T1000 (cell line): ENCODE measurements around the gene CHST15.

Experiments used
- DNase-seq: peaks from one replicate; lab custom pipeline; 2025; ENCODE audit warnings: mixed read lengths; lab: John Stamatoyannopoulos, UW

The CHST15 gene

DNA sequence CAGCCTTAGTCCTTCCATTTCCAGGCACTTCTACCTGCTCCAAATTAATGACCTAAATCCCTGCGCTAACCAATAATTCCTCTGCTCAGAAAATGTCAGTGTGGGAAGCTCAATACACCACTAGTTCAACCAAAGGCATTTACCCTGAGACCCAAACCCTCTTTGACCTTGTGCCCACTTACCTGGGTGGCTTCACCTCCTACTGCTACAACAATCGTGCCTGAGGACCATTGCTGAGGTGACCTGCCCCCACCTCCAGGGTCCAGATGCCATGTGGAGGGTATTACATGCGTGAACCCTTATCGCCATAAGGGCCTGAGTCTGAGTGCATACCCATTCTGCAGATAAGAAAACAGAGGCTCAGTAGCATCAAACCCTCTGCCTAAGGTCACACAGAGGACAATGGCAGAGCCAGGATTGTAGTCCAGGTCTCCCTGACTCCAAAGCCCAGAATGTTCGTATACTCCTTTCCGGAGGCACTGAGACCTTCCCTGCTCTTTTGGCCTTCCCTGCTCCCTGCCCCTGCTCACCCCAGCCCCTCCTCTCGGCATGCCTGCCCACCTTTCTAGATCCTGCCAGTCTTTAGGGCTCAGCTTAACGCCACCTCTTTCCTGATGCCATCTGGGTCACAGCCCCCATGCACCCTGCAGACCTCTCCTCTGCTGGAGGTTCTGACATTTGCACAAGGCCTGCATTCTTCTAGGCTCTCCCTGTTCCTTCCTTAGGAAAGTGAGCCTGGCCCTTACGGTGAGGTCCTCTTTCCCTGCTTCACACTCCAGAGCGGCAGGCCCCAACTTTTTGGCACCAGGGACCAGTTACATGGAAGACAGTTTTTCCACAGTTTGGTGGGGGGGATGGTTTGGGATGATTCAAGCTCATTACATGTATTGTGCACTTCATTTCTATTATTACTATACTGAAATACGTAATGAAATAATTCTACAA, 94.9 kb downstream of the CHST15 start:
- no peak for DNase-seq

DNA sequence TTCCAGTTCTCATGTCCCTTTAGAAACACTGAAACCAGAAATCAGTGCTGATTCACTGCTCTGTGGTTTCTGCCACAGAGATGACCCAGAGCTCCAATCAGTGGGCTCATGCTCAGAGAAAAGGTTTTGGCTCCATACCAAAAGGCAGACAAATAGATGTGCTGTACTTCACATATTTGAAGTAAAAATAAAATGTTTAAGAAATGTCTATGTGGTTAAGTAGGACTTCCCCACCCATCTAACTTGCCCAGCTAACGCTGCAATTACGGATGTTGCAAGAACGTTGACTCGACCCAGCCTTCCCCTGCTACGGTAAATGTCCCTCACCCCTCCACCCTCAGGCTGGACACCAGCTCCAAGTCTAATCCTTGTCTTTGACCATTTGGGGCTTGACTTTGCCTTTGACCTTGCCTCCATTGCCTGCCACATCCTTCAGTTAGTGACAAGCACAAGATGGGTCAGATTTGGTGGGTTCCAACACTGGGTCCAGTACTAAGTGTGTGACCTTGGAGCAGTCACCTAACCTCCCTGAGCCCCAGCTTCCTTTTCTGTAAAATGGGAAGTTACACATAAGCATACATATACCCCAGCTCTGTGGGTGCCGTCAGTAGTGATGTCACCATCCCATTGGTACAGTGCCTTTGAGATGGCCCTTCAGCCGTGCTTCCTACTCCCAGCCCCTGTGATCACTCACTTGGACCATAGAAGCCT, 95.8 kb downstream of the CHST15 start:
- DNase-seq: peak; percentile 4

DNA sequence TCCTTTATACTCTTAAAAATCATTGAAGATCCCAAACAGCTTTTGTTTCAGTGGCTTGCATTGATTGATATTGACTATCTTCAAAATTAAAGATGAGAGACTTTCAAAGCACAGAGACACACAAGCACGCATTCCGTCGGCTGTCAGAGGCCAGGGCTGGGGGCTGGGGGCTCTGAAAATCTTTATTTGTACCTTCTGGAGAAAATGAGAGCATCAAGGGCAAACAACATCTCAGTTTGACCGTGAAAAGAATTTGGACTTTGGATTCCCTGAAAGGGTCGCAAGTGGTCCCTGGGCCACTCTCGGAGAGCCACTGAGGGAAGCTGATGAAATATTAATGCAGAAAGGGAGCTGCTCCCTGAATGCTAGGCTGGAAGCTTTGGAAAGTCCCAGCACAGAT, 96.4 kb downstream of the CHST15 start:
- DNase-seq: no peak

DNA sequence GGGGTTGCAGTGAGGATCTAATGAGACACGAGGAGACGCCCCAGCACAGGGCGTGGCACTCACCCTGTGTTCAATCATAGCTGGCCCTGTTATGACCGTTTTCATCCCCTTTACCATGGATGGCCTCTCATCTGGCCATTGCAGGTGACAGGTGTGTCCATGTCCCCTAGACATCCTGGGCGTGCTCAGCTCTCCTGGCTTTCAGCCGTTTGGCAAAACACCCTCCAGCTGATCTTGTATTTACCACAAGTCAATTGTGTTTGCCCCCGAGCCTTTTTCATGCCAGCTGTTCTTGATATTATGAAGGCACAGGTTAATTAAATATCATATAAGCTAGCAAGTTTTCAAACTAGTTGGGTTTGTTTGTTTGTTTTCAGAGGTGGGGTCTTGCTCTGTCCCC, 97.1 kb downstream of the CHST15 start:
- no peak for DNase-seq

DNA sequence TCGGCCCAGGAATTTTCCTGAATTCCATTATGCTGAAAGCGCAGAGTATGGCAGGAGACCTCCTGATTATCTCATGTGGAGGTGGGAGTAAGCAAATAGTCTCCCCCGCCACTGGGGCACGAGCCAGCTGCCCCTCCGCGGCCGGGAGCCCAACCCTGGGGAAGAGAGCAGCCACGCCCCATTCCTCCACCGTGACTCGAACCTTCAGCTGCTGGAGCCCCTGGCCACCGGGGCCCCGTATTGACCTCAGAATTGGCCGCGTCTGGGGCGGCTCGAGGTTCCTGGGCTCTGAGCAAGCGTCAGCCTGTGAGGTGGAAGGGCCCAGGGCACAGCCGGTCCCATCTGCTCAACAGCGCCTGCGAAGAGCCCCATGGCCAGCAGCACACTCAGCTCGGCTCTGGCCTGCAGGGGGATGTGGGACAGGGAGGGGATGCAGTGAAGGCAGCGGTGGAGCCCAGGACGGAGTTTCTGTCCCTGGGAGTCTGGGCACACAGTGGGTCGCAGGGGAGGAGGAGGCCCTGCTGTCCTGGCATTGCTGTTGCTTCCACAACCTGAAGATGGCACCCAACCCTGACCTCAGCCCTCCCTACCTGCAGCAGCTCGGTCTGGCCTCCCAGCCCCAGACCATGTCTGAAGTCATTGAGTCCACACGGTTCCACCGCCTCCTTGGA, 97.8 kb downstream of the CHST15 start:
- DNase-seq: no peak

DNA sequence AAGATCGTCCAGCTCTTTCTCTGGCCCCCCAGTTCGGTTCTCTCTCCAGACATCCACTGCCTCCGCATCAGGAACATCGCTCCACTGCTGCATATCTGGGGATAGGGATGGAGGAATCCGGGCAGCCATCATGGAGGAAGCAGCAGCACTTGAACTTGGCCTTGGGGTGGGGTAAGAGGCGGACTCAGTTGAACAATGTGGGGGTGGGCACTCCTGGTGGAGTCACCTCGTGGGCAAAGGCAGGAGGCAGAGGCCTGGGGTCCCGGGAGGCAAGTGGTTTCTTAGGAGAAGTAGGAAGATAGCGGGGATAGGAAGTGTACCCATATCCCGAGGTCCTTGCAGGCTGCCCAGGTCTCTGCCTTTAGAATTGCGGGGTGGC, 98.3 kb downstream of the CHST15 start:
- DNase-seq: no peak

DNA sequence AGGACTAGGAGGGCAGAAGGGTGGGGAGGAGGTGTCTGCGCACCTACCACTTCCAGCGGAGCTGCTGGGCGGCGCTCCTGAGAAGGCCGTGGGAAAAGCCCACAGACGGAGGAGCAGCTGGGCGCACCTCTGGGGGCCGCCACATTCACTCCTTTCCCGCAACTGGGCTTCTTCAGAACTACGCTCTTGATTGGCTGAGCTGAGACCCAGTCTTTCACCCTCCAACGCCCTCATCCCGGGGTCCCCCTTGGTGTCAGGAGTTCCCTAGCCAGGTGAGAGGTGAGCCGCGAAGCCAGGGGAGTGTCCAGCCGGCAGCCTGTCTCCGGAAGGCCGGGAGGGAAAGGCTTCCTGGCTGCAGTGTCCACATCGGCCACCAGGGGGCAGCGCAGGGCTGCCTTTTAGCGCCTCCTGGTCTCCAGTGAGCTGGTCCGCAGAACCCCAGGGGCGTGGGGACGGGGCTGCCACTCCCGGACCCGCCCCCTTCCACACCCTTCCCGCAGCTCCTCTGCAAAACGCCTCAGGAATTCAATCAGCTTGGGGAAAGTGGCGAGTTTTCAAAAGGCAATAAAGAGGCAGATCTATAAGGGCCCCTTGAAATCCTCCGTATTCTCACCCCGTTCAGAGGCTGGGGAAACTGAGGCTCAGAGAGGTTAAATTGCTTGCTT, 98.8 kb downstream of the CHST15 start:
- DNase-seq: peak; percentile 38

DNA sequence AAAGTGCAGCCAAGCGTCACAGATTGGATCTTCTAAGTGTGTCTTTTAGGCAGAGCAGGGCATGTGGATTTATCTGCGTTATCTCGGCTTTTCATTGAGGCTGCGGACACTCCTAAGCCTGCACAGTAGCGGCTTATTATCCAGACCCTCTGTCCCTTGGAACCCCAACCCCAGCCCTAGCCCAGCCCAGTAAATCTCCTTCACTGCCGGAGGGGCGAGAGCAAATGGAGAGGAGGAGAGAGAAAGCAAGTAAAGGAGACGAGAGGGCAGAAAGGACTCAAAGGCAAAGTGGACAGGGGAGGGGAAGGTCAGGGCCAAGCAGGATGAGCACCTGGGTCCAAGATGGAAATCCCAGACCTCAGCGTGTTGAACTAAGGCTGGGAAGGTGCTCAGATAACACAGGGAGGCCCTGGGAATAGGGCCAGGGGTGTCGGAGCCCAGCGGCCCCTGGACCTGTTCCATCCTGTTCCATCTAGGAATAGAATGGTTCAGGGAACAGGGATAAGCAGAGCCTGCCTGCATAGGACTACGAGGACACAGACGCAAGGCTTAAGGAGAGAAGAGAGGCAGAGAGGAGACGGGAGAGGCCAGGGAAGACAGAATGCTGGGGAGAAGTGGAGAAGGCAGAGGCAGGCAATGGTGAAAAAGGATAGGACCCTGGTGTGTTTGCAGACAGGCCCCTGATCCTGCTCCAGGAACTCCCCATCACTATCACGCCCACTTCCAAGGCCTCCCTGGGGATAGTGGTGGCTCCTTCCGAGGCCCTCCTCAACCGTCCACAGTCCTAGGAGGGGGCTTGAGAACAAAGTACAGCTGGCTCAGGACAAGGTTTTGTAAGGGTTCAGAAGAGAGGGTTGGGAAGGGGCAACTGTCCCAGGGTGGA, 99.6 kb downstream of the CHST15 start:
- DNase-seq: no peak

DNA sequence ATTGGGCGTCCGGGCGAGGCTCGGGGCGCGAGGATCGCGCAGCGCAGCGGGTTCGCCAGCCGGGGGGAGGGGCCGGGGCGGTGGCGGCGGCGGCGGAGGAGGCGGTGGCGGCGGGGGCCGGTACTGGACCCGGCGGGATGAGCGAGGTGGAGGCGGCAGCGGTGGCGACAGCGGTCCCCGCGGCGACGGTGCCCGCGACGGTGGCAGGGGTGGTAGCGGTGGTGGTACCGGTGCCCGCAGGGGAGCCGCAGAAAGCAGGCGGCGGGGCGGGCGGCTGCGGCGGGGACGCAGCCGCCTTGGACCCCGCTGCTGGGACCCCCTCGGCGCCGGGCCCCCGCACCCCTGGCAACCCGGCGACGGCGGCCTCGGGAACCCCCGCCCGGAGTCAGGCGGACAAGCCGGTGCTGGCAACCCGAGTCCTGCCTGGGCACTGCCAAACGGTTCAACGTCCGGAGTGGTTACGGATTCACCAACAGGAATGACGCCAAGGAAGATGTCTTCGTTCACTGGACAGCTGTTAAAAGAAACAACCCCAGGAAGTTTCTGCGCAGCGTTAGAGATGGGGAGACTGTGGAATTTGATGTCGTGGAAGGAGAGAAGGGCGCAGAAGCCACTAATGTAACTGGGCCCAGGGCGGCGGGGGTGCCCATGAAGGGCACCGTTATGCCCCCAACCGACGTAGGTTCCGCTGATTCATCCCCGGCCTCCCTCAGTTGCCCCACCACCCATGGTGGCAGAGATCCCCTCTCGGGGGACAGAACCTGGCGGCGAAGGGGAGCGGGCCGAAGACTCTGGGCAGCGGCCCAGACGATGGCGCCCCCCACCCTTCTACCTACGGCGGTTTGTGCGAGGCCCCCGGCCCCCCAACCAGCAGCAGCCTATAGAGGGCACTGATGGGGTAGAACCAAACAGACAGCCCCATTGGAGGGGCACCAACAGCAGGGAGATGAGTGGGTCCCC, 101.5 kb downstream of the CHST15 start:
- DNase-seq: no peak

DNA sequence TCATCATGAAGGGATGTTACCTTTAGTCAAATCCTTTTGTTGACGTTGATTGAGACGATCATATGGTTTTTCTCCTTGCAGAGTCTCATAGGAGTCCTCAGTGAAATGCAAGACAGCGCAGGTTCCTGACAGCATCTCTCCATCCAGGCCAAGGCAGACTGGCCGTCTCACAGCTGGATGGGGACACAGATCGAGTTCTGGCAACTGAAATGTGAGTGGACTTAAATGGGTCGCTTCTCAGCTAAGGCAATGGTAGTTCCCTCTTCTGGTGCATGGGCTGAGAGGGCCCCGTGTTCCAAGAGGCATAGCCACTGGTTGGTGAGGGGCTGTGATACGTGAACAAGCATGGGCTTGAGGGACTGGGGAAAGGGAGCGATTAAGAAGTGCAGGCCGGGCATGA, 102.5 kb downstream of the CHST15 start:
- DNase-seq: no peak

DNA sequence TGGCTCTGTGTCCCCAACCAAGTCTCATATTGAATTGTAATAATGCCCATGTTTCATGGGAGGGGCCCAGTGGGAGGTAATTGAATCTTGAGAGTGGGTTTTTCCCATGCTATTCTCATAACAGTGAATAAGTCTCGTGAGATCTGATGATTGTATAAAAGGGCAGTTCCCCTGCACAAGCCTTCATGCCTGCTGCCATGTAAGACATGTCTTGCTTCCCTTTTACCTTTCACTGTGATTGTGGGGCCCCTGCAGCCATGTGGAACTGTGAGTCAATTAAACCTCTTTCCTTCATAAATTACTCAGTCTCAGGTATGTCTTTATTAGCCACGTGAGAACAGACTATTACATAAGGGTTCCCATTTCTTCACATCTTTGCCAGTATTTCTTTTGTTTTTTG, 104.7 kb downstream of the CHST15 start:
- no peak for DNase-seq

DNA sequence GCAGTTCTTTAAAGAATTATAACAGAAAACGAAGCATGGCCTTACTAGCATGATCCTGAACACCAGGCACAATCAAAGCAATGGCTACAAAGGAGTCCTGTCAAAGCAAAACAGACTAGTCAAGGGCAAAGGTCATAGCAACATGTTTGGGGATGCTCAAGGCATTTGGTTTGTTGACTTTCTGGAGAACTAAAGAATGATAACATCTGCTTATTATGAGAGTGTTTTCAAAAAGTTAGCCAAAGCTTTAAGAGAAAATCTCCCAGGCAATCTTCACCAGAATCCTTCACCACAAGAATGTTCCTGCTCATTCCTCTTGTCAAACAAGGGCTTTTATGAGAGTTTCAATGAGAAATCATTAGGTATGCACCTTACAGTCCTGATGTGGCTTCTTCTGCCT, 106.7 kb downstream of the CHST15 start:
- no peak for DNase-seq

DNA sequence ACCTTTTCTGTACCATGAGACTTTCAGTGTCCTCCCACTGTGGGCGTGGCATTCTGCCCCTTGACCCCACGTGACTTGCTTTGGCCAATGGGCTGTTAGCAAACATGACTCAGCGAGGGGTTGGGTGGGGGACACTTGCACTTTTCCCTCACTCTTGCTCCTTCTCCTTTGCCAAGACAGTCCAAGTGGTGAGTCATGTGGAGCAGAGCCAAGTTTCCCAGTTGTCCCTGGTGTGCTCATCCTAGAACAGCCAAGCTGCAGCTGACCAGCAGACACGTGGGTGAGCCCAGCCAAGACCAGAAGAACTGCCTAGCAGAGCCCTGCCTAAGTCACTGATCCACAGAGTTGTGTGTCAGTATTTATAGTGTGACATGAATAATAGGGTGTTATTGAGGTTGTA, 119.0 kb downstream of the CHST15 start:
- DNase-seq: no peak

DNA sequence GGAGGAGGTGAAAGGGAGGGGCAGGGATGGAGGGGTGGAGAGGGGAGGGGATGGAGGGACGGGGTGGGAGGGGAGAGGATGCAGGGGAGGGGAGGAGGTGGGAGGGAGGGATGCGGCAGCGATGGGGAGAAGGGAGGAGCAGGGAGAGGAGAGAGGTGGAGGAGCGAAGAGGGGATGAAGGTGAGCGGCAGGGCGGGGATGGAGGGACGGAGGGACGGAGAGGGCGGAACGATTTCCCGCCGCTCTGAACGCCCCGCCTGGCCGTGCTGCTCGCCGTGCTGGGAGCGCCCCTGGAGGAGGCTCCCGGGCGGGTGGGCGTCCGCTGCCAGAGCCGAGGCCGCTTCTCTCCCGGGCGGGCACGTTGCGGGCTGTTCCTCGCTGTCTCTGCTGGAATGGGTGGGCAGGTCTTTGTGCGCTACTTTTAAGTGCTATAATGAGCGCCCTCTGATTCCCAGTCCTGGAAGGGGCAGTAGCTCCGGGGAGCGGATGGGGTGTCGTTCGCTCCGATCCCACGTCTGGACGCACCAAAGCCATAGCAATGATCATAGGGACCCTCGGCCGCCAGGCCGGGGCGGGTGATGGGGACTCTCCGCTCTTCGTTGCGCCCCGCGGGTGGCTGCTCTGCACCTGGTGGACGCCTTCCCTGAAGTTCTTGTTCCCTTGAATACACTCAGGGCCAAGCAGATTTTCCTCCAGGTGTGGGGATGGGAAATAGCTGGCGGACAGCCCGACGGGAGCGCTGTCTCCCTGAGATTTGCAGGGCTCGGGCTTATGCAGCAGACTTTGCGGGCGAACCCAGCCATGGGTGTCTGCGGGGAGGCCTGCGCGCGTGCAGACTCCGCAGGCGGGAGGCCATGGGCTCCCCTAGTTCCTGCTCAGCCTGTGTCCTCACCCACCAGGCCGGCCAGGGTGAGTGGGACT, 120.7 kb downstream of the CHST15 start:
- no peak for DNase-seq

DNA sequence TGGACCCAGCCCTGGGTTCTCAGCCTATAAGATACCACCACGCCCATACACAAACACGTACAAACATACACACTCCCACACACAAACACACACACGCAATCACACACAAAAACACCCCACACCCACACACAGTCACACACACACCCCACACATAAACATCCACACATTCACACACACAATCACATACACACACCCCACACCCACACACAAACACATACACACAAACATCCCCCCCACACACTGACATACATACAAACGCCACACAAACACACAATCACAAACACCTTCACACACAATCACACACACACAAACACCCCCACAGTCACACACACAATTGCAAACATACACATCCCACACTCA, 122.5 kb downstream of the CHST15 start:
- DNase-seq: no peak

DNA sequence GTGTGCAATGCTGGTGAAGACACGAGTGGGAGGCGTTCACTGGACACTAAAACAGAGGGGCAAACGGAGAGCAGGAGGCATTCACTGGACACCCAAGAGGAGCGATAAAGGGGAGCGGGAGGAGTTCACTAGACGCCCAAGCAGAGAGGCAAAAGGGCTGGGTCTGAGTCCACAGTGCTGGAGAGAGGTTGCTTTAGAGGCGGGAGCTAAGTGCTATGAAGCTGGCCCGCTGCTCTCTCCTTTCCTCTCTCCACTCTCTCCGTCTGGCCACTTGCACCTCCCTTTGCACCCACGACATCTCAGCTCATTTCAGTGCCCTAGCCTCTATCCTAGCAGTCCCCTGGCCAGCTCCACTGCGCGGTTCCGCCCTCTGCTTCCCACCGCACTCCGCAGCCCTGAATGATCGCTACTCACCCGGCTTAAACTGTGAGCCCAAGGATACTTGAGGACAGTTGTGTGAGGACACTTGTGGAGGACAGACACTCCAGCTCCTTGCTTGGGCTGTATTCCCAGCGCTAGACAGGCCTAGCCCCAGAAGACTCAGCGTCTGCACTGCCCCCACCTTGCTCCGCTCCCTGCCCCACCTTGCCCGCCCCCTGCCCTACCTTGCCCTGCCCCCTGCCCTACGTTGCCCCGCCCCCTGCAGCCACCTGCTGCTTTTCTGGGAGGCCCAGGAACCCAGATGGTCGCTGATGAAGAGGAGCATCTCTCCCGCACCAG, 123.0 kb downstream of the CHST15 start:
- DNase-seq: no peak

DNA sequence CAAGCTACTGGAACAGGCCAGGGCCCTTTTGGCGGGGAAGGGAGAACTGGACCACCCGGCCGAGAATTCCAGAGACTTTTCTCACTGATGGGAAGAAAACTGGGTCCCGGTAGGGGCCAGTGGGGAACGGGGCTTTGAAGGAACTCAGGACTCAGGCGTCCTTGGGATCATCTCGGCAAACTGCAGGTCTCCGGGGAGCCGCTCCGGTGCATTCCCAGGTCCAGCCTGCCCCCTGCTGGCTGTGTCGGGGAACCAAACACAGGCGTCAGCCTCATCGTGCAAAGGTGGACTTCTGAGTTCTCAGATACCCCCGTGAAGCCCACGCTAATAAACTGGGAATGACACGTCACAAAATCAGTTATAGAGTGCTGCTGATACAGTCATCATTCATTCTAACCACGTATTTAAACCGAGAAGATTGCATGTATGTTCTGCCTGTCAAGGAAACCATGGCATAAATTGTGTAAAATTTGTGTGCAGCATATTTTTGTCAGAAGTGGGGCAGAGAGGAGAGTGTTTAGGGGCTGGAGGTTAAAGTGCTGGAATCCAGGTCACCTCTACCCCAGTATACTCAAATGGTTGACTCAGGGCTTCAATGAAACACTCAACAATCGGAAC, 125.7 kb downstream of the CHST15 start:
- DNase-seq: no peak

DNA sequence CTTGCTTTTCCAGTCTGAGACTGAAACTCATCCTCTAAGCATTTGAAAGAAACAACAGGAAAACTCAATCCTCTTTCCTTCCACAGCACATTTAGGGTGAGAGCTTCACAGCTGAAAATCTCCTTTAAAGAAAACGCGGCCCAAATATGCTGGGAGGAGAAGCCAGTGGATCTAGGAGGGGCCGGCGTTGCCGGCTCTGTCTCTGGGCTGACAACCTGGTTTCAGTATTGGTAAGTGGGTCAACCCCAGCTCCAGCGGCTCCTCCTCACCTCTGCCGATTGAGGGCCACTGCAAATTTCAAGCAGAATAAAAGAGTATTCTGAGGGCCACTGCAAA, 126.5 kb downstream of the CHST15 start:
- DNase-seq: no peak
